ENCODE results near the gene CHST11. TPM values are rescaled to one million over a fixed set of nuclear protein-coding genes. Genes with fewer than 3 reads are reported as not detected.

The CHST11 gene
- total and polyA plus RNA-seq, 9 donors = 4.0 to 39.9 (median 20.1) TPM

GRCh38 chr12:104596898-104597843, 140.4 kb downstream of the CHST11 start:
- intact Hi-C loops (cut with DNase I) = no loop called here
- H3K27me3 ChIP-seq = no peaks in the 10 kb centered on the region
- H3K9me3 ChIP-seq = no peaks in the 10 kb centered on the region
- peaks cover 3% of the 10 kb centered on the region for H3K4me1 ChIP-seq (ENCODE audit: insufficient read depth)
- TF ChIP-seq CTCF (IDR thresholded peaks at IDR 0.05) (no peak), EP300 (IDR thresholded peaks at IDR 0.05) (no peak), POLR2A (IDR thresholded peaks at IDR 0.05) (no peak)
- DNase-seq = no peak
- WGBS, 3 donors = 65 to 66% (median 65%) methylated on average over 15 of the region's 15 CpGs
- H3K36me3 ChIP-seq = no peaks in the 10 kb centered on the region
- H3K27ac ChIP-seq = no peak overlapping the region
- H3K4me3 ChIP-seq = no peak overlapping the region

GRCh38 chr12:104598342-104599271, 141.9 kb downstream of the CHST11 start:
- Histone ChIP-seq H3K9me3 (no peaks in the 10 kb centered on the region), H3K27me3 (no peaks in the 10 kb centered on the region), H3K4me1 (ENCODE audit: insufficient read depth) (peaks cover 3% of the 10 kb centered on the region), H3K27ac (no peak overlapping the region), H3K36me3 (no peaks in the 10 kb centered on the region), H3K4me3 (no peak overlapping the region)
- WGBS, 3 donors = 75 to 78% (median 78%) methylated on average over 15 of the region's 15 CpGs
- no peak for TF ChIP-seq CTCF (IDR thresholded peaks at IDR 0.05)
- TF ChIP-seq POLR2A (IDR thresholded peaks at IDR 0.05) = no peak
- TF ChIP-seq EP300 (IDR thresholded peaks at IDR 0.05) = no peak
- intact Hi-C loops (cut with DNase I) = no loop called here
- DNase-seq = no peak

GRCh38 chr12:104599272-104600035, 142.7 kb downstream of the CHST11 start:
- Histone ChIP-seq H3K4me3 (no peak overlapping the region), H3K27ac (no peak overlapping the region), H3K9me3 (no peaks in the 10 kb centered on the region), H3K36me3 (no peaks in the 10 kb centered on the region), H3K4me1 (ENCODE audit: insufficient read depth) (peaks cover 8% of the 10 kb centered on the region), H3K27me3 (no peaks in the 10 kb centered on the region)
- no peak for DNase-seq
- 89 to 91% (median 90%) methylated on average over 16 of the region's 16 CpGs for WGBS, 3 donors
- no peak for TF ChIP-seq POLR2A (IDR thresholded peaks at IDR 0.05)
- TF ChIP-seq CTCF (IDR thresholded peaks at IDR 0.05) = no peak
- no peak for TF ChIP-seq EP300 (IDR thresholded peaks at IDR 0.05)
- intact Hi-C loops (cut with DNase I) = no loop called here

Measured in ovary (tissue), 9 donors.